Heart left ventricle (tissue), 13 donors: ENCODE measurements around the gene GPLD1.

ENCODE experiments used
- POLR2A ChIP-seq, 2 donors: fragments of 450-650 bp; IDR thresholded peaks; one replicate each; pipeline ENCODE4 v1.6.1; 2017; ENCODE audit warnings: antibody characterized with exemption in 2 of 2, mild to moderate bottlenecking in 2 of 2, moderate library complexity in 2 of 2
- TF ChIP-seq, protein P1 (sequence below), 12 donors: fragments of 200-600 bp; sonication (generic) in 4 of 12; IDR thresholded peaks; one replicate each; pipeline versions ENCODE4 v1.5.0 to v1.8.0; 2018 to 2022; ENCODE audit warnings: antibody characterized with exemption in 12 of 12, mild to moderate bottlenecking in 5 of 12
- donor health status: ischemic (EF 13 %, LVEDD 7.1; RV severe dilation, severe dysfunction).
- donor health status: DM: no; HTN: yes; CAD: no.
- donor health status: DM: no; HTN: no; CAD: no.
- donor health status: ischemic (EF 25% LVEDD 6.9; RV normal size, moderate dysfunction).
- donor health status: ischemic (EF 25% LVEDD 5.7; RV mildly dilated, moderate dysfunction).
- donor health status: ischemic (EF 35%, LVEDD 5.7; RV mildly dilated, moderate dysfunction).
- donor health status: nonischemic (EF 11% LVEDD 7.7; RV severe dilation, severe dysfunction).
- donor health status: DM: yes; HTN: yes; CAD: no.
- donor health status: PGD.
- donor health status: ischemic (EF 29% LVEDD 5.4; RV normal size, mild dysfunction).
- donor health status: nonischemic (EF 23%, LVEDD 6.1; RV moderate dilation, normal function).

GRCh38 chr6:24451581-24452388, 37.6 kb downstream of the GPLD1 start:
- TF ChIP-seq, protein P1, sequence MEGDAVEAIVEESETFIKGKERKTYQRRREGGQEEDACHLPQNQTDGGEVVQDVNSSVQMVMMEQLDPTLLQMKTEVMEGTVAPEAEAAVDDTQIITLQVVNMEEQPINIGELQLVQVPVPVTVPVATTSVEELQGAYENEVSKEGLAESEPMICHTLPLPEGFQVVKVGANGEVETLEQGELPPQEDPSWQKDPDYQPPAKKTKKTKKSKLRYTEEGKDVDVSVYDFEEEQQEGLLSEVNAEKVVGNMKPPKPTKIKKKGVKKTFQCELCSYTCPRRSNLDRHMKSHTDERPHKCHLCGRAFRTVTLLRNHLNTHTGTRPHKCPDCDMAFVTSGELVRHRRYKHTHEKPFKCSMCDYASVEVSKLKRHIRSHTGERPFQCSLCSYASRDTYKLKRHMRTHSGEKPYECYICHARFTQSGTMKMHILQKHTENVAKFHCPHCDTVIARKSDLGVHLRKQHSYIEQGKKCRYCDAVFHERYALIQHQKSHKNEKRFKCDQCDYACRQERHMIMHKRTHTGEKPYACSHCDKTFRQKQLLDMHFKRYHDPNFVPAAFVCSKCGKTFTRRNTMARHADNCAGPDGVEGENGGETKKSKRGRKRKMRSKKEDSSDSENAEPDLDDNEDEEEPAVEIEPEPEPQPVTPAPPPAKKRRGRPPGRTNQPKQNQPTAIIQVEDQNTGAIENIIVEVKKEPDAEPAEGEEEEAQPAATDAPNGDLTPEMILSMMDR (IDR thresholded peaks at IDR 0.05) = no peak
- no peak for TF ChIP-seq POLR2A (IDR thresholded peaks at IDR 0.05)
